Calu3 (cell line): ENCODE results near the gene RAB34. TPM values are rescaled to one million over a fixed set of nuclear protein-coding genes. Genes with fewer than 3 reads are reported as not detected.
A peak's percentile ranks its signal among the peaks of the same experiment; 100 is the strongest.

Experiments used
- BruUV-seq: library from RNA; stranded (reverse); fragments of 400-500 nt; replicated peaks from 2 replicates; lab custom pipeline; 2021; lab: Mats Ljungman, UMichigan
- CTCF ChIA-PET: fragments of 300-600 bp; sonication (Branson Sonifier 250); formaldehyde crosslinking; loops from one replicate; lab custom pipeline; 2022; ENCODE audit warnings: antibody characterized with exemption; lab: Charles Lee
- DNase-seq: peaks from one replicate; pipeline ENCODE4 v3.0.0; 2022
- H3K27ac Mint-ChIP-seq: one replicate; pipeline ENCODE4 v1.8.0; 2022; ENCODE audit warnings: mixed read lengths; ENCODE audit not compliant: unreplicated experiment
- H3K27me3 Mint-ChIP-seq: one replicate; pipeline ENCODE4 v1.8.0; 2022; ENCODE audit warnings: mixed read lengths; ENCODE audit not compliant: unreplicated experiment
- H3K36me3 Mint-ChIP-seq: one replicate; pipeline ENCODE4 v1.8.0; 2022; ENCODE audit warnings: mild to moderate bottlenecking, moderate library complexity, mixed read lengths; ENCODE audit not compliant: insufficient read depth, unreplicated experiment
- H3K4me1 Mint-ChIP-seq: one replicate; pipeline ENCODE4 v1.8.0; 2022; ENCODE audit warnings: mild to moderate bottlenecking, low read depth, mixed read lengths; ENCODE audit not compliant: unreplicated experiment
- H3K4me3 Mint-ChIP-seq: one replicate; pipeline ENCODE4 v1.8.0; 2022; ENCODE audit warnings: mild to moderate bottlenecking, low read depth, moderate library complexity, mixed read lengths; ENCODE audit not compliant: unreplicated experiment
- H3K9me3 Mint-ChIP-seq: one replicate; pipeline ENCODE4 v1.8.0; 2022; ENCODE audit warnings: low read depth, mixed read lengths; ENCODE audit not compliant: unreplicated experiment
- CTCF ChIP-seq: fragments of 200-600 bp; IDR thresholded peaks from one replicate; pipeline ENCODE4 v1.8.0; 2022; ENCODE audit warnings: antibody characterized with exemption; ENCODE audit not compliant: unreplicated experiment
- intact Hi-C: fragments of 100-400 bp; cut with micrococcal nuclease; formaldehyde crosslinking; loops from one replicate; pipeline ENCODE4 v1.10.0; 2022; ENCODE audit not compliant: unreplicated experiment
- total RNA-seq: library from RNA; stranded (reverse); gene quantifications from 2 replicates; pipeline ENCODE4 v1.2.3, GENCODE V29; 2022

The RAB34 gene
- total RNA-seq, 1 experiment from 2014 or later = 34.5 TPM

- no peaks in the 10 kb centered on the region for H3K9me3 Mint-ChIP-seq
- DNase-seq = no peak
- peak overlapping the region; percentile 81 for H3K4me3 Mint-ChIP-seq
- intact Hi-C loops = no loop called here
- H3K27ac Mint-ChIP-seq = peak overlapping the region; percentile 91
- no peak for TF ChIP-seq CTCF
- H3K27me3 Mint-ChIP-seq = no peaks in the 10 kb centered on the region
- CTCF ChIA-PET = interaction anchor here (1.1 to 9.1 kb wide), 3 partner anchors 16 to 204 kb away, joined by 3 to 228 read pairs (median 3); partner anchors contain the start of genes NEK8, PHF12 and TLCD1
- BruUV-seq = no TSS peak
- H3K4me1 Mint-ChIP-seq = peaks cover 34% of the 10 kb centered on the region
- H3K36me3 Mint-ChIP-seq = peaks cover 97% of the 10 kb centered on the region
These were observed 30.4 kb upstream of the RAB34 start for GRCh38 chr17:28747801-28748750.

DNA sequence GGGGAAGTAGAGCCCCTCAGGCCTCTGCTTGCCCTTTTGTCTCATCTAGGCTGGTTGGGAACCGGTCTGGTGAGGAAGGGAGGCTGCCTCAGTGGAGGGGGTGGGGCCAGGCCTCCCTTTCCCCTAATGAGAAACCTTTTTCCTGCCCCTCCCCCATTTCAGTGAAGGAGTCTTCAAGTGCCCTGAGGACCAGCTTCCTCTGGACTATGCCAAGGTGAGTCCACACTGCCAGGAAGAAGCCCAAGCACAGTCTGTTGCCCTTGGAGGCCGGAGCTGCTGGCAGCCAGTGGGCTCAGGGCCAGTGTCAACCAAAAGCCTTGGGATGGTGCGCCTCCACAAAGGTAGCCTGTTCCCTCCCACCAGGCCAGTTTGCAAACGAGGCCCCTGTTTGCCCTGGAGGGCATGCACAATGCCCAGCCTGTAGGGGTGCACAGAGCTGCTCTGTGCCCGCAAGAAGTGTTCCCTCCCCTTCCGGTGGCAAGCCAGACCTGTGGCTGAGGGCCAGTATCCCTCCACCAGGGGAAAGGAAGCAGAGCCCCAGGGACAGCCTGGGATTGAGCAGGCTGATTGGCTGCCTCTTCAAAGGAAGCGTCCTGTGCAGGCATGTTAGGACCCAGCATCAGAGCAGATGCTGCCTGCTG is 29.5 kb upstream of the RAB34 start:
- H3K27ac Mint-ChIP-seq = peak overlapping the region; percentile 91
- H3K4me1 Mint-ChIP-seq = peaks cover 43% of the 10 kb centered on the region
- H3K9me3 Mint-ChIP-seq = no peaks in the 10 kb centered on the region
- DNase-seq = peak; percentile 85
- intact Hi-C loops = no loop called here
- no peaks in the 10 kb centered on the region for H3K27me3 Mint-ChIP-seq
- BruUV-seq = no TSS peak
- peak overlapping the region; percentile 81 for H3K4me3 Mint-ChIP-seq
- TF ChIP-seq CTCF = no peak
- H3K36me3 Mint-ChIP-seq = peaks cover 98% of the 10 kb centered on the region
- CTCF ChIA-PET = interaction anchor here (0.6 to 9.1 kb wide), 8 partner anchors 12 to 370 kb away, joined by 3 to 228 read pairs (median 4); partner anchors contain the start of genes NEK8, PHF12 and TLCD1

DNA sequence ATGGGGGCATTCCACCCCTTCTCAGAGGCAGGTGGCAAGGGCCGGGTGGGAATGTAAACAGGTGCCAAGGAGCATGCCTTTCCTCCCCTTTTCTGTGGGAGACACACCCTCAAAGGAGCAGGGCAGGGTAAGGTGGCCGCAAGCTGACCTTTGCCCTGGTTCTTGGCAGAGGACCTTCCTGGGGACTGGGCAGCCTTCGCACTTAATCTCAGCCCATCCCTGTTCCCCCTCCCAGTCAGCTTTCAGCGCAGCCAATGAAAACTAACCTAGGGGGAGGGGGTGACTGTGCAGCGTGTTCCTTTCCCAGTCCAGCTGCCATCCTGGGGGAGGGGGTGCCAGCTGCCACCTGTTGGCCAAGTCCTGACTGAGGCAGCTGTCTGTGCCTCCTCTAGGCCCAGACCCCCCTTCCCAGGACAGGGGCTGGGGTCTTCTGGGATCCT is 29.0 kb upstream of the RAB34 start:
- H3K4me1 Mint-ChIP-seq = peaks cover 46% of the 10 kb centered on the region
- peak; percentile 92 for DNase-seq
- peak overlapping the region; percentile 81 for H3K4me3 Mint-ChIP-seq
- no peaks in the 10 kb centered on the region for H3K9me3 Mint-ChIP-seq
- intact Hi-C loops = no loop called here
- TF ChIP-seq CTCF = no peak
- peak overlapping the region; percentile 91 for H3K27ac Mint-ChIP-seq
- no TSS peak for BruUV-seq
- no peaks in the 10 kb centered on the region for H3K27me3 Mint-ChIP-seq
- peaks cover 98% of the 10 kb centered on the region for H3K36me3 Mint-ChIP-seq
- CTCF ChIA-PET = interaction anchor here (0.6 to 9.1 kb wide), 8 partner anchors 11 to 371 kb away, joined by 3 to 228 read pairs (median 4); partner anchors contain the start of genes NEK8, PHF12 and TLCD1

GRCh38 chr17:28745786-28746411 is 28.2 kb upstream of the RAB34 start:
- CTCF ChIA-PET = interaction anchor here (0.8 to 9.1 kb wide), 8 partner anchors 10 to 371 kb away, joined by 3 to 228 read pairs (median 3); partner anchors contain the start of genes NEK8, RPL23A and TLCD1
- Mint-ChIP-seq H3K36me3 (peaks cover 93% of the 10 kb centered on the region), H3K9me3 (no peaks in the 10 kb centered on the region), H3K27ac (peak overlapping the region; percentile 91), H3K27me3 (no peaks in the 10 kb centered on the region), H3K4me1 (peaks cover 46% of the 10 kb centered on the region), H3K4me3 (peak overlapping the region; percentile 81)
- no TSS peak for BruUV-seq
- intact Hi-C loops = no loop called here
- no peak for TF ChIP-seq CTCF
- DNase-seq = peak; percentile 69
